GM06990 (cell line): Measurements from ENCODE around the gene PRDM10.

Experiments
- DNase-seq: peaks from one replicate; pipeline ENCODE4 v3.0.0-alpha.2; 2011; ENCODE audit not compliant: insufficient read length; ENCODE audit errors: extremely low read depth
- H3K27me3 ChIP-seq: replicated peaks from 2 replicates; pipeline ENCODE4 v1.6.0; 2011; ENCODE audit warnings: low read length; ENCODE audit not compliant: control insufficient read depth, insufficient read depth
- H3K36me3 ChIP-seq: 2 replicates; pipeline ENCODE4 v1.5.1; 2011; ENCODE audit warnings: low read length; ENCODE audit not compliant: control insufficient read depth, insufficient read depth
- H3K4me3 ChIP-seq: replicated peaks from 2 replicates; pipeline ENCODE4 v1.5.1; 2011; ENCODE audit warnings: low read depth, mild to moderate bottlenecking, control low read depth, low read length
- CTCF ChIP-seq: IDR thresholded peaks from 2 replicates; pipeline ENCODE4 v1.5.1; 2011; ENCODE audit warnings: low read length, control low read depth, mild to moderate bottlenecking, inconsistent platforms; ENCODE audit not compliant: insufficient read depth, poor library complexity, severe bottlenecking

Gene PRDM10

GRCh38 chr11:129922674-129923073 is 80.0 kb downstream of the PRDM10 start:
- Histone ChIP-seq H3K36me3 (no peaks in the 10 kb centered on the region; the same call in 1 of the 2 replicates), H3K4me3 (no peak overlapping the region), H3K27me3 (no peaks in the 10 kb centered on the region)
- TF ChIP-seq CTCF: no peak
- no peak for DNase-seq

- Histone ChIP-seq H3K27me3 (no peaks in the 10 kb centered on the region), H3K4me3 (no peak overlapping the region), H3K36me3 (peaks cover 9% of the 10 kb centered on the region)
- no peak for DNase-seq
- no peak for TF ChIP-seq CTCF
These were observed 84.3 kb downstream of the PRDM10 start for GRCh38 chr11:129918361-129918760.

DNA sequence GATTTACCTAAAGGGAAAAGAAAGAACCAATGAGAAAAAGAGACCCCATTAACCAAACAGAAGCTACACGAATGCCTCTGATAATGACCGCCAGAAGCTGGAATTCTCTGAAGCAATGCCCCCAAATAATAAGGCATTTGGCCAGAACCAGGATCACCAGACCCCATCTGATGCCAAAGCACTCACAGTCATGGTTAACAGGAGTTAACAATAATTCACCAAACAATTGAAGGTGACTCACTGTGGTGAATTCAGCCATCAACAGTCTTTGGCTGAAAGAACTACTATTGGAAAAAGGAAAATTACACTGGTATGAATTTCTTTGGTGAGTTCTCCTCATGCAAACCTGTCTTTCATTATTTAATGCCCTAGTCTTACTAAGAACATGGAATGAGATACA is 85.4 kb downstream of the PRDM10 start:
- DNase-seq: no peak
- no peak for TF ChIP-seq CTCF
- Histone ChIP-seq H3K4me3 (no peak overlapping the region), H3K36me3 (peaks cover 9% of the 10 kb centered on the region), H3K27me3 (no peaks in the 10 kb centered on the region)

DNA sequence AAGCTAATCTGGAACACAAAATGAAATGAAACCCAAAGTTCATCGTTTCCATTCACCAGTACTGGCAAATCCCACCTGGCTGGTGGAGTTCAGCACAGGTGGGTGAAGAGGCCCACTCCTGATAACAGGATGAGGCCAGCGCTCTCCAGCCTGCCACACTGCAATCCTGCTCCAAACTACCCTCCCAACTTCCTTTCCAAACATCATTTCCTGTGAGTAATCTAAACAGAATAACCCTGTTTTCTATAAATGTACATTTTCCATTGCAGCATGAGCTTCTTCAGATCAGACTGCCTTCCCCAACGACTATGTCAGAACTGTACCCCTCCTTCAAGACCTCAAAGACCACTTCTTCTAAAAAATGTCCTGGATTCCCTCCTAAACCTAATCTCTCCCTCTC is 91.3 kb downstream of the PRDM10 start:
- TF ChIP-seq CTCF: no peak

GRCh38 chr11:129910360-129910759 is 92.3 kb downstream of the PRDM10 start:
- no peaks in the 10 kb centered on the region for H3K27me3 ChIP-seq
- no peak for TF ChIP-seq CTCF
- peaks cover 7% of the 10 kb centered on the region for H3K36me3 ChIP-seq
- no peak overlapping the region for H3K4me3 ChIP-seq
- no peak for DNase-seq

More for the DNA sequence above, 91.3 kb downstream of the PRDM10 start:
- no peak overlapping the region for H3K4me3 ChIP-seq
- no peak for DNase-seq
- H3K36me3 ChIP-seq: peaks cover 9% of the 10 kb centered on the region
- no peaks in the 10 kb centered on the region for H3K27me3 ChIP-seq

DNA sequence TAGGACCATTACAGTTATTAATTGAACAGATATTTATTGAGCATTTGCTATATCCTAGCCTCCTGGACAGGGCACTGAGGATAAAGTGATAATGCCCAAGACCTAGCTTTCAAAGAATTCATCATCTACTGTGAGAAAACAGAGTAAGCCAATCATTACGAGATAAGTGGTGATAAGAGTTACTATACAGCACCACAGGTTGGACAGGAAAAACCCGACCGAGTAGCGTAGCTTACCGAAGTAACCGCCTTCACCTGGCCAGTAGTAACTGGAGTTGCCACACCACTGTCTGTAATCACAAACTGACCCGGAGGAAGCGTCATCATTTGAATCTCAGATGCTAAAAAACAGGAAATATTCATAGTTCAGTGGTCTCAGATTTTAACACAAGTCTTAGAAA is 97.2 kb downstream of the PRDM10 start:
- TF ChIP-seq CTCF: no peak

More for the DNA sequence above, 97.2 kb downstream of the PRDM10 start:
- Histone ChIP-seq H3K36me3 (no peaks in the 10 kb centered on the region; the same call in 1 of the 2 replicates), H3K4me3 (no peak overlapping the region), H3K27me3 (no peaks in the 10 kb centered on the region)
- no peak for DNase-seq
